Glutamatergic neuron (in vitro differentiated cells): ENCODE results near the gene SNHG17. TPM values are rescaled to one million over a fixed set of nuclear protein-coding genes. Genes with fewer than 3 reads are reported as not detected.

Source experiments
- DNase-seq: peaks from one replicate; pipeline ENCODE4 v3.0.0; 2022
- H3K27ac Mint-ChIP-seq: one replicate; pipeline ENCODE4 v1.8.0; 2020; ENCODE audit warnings: mild to moderate bottlenecking, mixed read lengths, inconsistent platforms; ENCODE audit not compliant: unreplicated experiment
- H3K27me3 Mint-ChIP-seq: one replicate; pipeline ENCODE4 v1.8.0; 2020; ENCODE audit warnings: mild to moderate bottlenecking, moderate library complexity, mixed read lengths, inconsistent platforms; ENCODE audit not compliant: unreplicated experiment
- H3K36me3 Mint-ChIP-seq: one replicate; pipeline ENCODE4 v1.8.0; 2020; ENCODE audit warnings: mild to moderate bottlenecking, mixed read lengths, inconsistent platforms; ENCODE audit not compliant: unreplicated experiment
- H3K4me1 Mint-ChIP-seq: one replicate; pipeline ENCODE4 v1.8.0; 2020; ENCODE audit warnings: mild to moderate bottlenecking, low read depth, mixed read lengths, inconsistent platforms; ENCODE audit not compliant: unreplicated experiment
- H3K4me3 Mint-ChIP-seq: one replicate; pipeline ENCODE4 v1.8.0; 2020; ENCODE audit warnings: mild to moderate bottlenecking, mixed read lengths, inconsistent platforms; ENCODE audit not compliant: unreplicated experiment
- H3K9me3 Mint-ChIP-seq: one replicate; pipeline ENCODE4 v1.8.0; 2020; ENCODE audit warnings: mild to moderate bottlenecking, moderate library complexity, mixed read lengths, inconsistent platforms; ENCODE audit not compliant: unreplicated experiment
- total RNA-seq: library from RNA; stranded (reverse); fragmentation: NEBNext Ultra II Directional; extraction: Animal tissue kit (Norgen Biotek cat#: 25700); gene quantifications from one replicate; pipeline ENCODE4 v1.2.1, GENCODE V29; 2021; ENCODE audit not compliant: unreplicated experiment
- TF ChIP-seq, protein P1 (sequence below): fragments of 200-600 bp; sonication (generic); IDR thresholded peaks from one replicate; pipeline ENCODE4 v1.5.0; 2021; ENCODE audit not compliant: partially characterized antibody, unreplicated experiment

SNHG17 gene
- total RNA-seq, 1 donor from 2014 or later: 33.0 TPM

DNA sequence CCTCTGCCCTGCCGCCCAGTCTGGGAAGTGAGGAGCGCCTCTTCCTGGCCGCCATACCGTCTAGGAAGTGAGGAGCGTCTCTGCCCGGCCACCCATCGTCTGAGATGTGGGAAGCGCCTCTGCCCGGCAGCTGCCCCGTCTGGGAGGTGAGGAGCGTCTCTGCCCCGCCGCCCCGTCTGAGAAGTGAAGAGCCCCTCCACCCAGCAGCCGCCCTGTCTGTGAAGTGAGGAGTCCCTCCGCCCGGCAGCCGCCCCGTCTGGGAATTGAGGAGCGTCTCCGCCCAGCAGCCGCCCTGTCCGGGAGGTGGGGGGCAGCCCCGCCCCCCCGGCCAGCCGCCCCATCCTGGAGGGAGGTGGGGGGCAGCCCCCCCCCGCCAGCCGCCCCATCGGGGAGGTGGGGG, 27.8 kb downstream of the SNHG17 start:
- Mint-ChIP-seq H3K27me3 (peaks cover 5% of the 10 kb centered on the region), H3K4me3 (no peak overlapping the region), H3K4me1 (no peaks in the 10 kb centered on the region), H3K36me3 (peaks cover 4% of the 10 kb centered on the region), H3K27ac (no peak overlapping the region), H3K9me3 (peaks cover 5% of the 10 kb centered on the region)
- TF ChIP-seq, protein P1, sequence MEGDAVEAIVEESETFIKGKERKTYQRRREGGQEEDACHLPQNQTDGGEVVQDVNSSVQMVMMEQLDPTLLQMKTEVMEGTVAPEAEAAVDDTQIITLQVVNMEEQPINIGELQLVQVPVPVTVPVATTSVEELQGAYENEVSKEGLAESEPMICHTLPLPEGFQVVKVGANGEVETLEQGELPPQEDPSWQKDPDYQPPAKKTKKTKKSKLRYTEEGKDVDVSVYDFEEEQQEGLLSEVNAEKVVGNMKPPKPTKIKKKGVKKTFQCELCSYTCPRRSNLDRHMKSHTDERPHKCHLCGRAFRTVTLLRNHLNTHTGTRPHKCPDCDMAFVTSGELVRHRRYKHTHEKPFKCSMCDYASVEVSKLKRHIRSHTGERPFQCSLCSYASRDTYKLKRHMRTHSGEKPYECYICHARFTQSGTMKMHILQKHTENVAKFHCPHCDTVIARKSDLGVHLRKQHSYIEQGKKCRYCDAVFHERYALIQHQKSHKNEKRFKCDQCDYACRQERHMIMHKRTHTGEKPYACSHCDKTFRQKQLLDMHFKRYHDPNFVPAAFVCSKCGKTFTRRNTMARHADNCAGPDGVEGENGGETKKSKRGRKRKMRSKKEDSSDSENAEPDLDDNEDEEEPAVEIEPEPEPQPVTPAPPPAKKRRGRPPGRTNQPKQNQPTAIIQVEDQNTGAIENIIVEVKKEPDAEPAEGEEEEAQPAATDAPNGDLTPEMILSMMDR: no peak
- no peak for DNase-seq

DNA sequence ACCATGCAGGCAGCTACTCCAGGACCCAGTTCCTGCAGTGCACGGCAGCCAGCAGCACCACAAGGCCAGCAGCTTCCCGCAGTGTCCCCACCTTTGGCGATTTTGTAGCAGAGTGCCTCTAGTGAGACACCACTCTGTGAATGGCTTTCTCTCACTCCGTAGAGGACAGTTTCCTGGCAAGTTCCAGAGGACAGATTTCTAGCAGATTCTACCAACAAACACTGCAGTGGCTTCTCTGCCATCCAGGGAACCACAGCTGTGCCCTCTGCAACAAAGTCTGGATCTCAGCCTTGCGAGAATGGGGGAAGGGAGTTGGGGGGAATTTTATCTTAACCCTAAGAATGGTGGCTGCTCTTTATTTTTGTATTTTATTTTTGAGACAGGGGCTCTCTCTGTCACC, 28.7 kb downstream of the SNHG17 start:
- Mint-ChIP-seq H3K36me3 (peaks cover 4% of the 10 kb centered on the region), H3K27me3 (peaks cover 5% of the 10 kb centered on the region), H3K9me3 (peaks cover 5% of the 10 kb centered on the region), H3K4me1 (no peaks in the 10 kb centered on the region), H3K27ac (no peak overlapping the region), H3K4me3 (no peak overlapping the region)
- TF ChIP-seq, protein P1: no peak
- no peak for DNase-seq

DNA sequence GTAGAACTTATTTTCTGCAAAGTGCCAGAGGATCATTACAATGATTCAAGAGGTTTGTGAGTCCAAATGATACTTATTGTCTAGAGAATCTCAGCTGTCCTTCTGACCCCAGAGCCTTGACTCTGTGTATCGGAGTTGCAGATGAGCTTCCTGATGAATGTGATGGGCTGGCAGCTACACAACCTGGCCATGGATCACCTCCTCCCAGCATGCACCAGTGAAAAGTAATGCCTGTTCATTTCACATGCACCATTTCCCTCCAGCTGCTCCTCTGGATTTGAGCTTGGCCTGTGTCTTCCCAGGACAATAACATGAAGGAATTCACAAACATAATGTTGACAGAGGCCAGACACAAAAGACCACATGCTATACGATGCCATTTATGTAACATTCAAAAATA, 30.0 kb downstream of the SNHG17 start:
- Mint-ChIP-seq H3K27me3 (peaks cover 6% of the 10 kb centered on the region), H3K9me3 (peaks cover 5% of the 10 kb centered on the region), H3K27ac (no peak overlapping the region), H3K4me3 (no peak overlapping the region), H3K4me1 (no peaks in the 10 kb centered on the region), H3K36me3 (peaks cover 4% of the 10 kb centered on the region)
- DNase-seq: no peak
- TF ChIP-seq, protein P1: no peak

DNA sequence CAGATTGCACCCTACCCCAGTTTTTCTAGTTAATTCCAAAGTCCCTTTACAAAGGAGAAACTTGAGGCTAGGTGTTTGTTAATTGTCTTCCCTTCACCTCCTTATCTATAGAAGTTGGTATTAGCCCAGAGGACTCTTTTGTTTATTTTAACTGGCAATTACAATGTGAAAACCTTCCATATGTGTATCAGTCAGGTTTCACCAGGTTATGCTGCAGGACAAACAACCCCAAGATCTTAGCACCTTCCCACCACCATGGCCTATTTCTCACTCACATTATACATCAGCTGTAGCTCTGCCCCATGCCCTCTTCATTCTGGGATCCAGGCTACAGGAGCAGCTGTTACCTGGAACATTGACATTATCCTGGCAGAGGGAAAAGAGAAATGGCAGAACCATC, 31.1 kb downstream of the SNHG17 start:
- H3K36me3 Mint-ChIP-seq: peaks cover 4% of the 10 kb centered on the region
- H3K27ac Mint-ChIP-seq: no peak overlapping the region
- H3K4me1 Mint-ChIP-seq: no peaks in the 10 kb centered on the region
- peaks cover 7% of the 10 kb centered on the region for H3K27me3 Mint-ChIP-seq
- DNase-seq: no peak
- TF ChIP-seq, protein P1: no peak
- H3K4me3 Mint-ChIP-seq: no peak overlapping the region
- peaks cover 5% of the 10 kb centered on the region for H3K9me3 Mint-ChIP-seq

DNA sequence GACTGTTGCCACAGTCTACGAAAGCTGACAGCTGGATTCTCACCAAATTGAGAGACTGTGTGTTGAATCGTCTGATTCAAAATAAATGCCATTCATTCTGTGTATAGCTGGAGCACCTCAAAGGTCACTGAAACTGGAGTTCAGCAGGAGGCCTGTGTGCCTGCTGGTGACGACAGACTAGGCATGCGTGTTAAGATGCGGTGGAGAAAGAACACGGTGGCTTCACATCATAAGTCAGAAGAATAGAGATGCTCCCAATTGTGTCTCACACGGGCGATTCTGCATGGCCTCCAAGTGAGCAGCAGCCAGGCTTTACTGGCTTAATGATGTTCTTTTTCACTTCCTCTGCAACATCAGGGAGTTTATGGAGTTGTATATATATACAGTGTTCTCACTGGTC, 32.3 kb downstream of the SNHG17 start:
- Mint-ChIP-seq H3K4me3 (no peak overlapping the region), H3K36me3 (peaks cover 4% of the 10 kb centered on the region), H3K4me1 (no peaks in the 10 kb centered on the region), H3K27me3 (peaks cover 7% of the 10 kb centered on the region), H3K9me3 (peaks cover 5% of the 10 kb centered on the region), H3K27ac (no peak overlapping the region)
- TF ChIP-seq, protein P1: no peak
- DNase-seq: no peak
